GM12864 (cell line): ENCODE data around the gene DAB1.

Experiments
- DNase-seq: peaks from one replicate; pipeline ENCODE4 v3.0.0-alpha.2; 2011; ENCODE audit warnings: low read depth
- H3K4me3 ChIP-seq: 2 replicates; pipeline ENCODE4 v1.5.1; 2011; ENCODE audit warnings: mild to moderate bottlenecking, low read depth, low read length, control low read depth
- TF ChIP-seq, protein P1 (sequence below): IDR thresholded peaks from 2 replicates; pipeline ENCODE4 v1.5.1; 2011; ENCODE audit warnings: low read depth, mild to moderate bottlenecking, moderate library complexity, low read length, control low read depth, inconsistent platforms; ENCODE audit errors: missing control alignments

DAB1 gene

DNA sequence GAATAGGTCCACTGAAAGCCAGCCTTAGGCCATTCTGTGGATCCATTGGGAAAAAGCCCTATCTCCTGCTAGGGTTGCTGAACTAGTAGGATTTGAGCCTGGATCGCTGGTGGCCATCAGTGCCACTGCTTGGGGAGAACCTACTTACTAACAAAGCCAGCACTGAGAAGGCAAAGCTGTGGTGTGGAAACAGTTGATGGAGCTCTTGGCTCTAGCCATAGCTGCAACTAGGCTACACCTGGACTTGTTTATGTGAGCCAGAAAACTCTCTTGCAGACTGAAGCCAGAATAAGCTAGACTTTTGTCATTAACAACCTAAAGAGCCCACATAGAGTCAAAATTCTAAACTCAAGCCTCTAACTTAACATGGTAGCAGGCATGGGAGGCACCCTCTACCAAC lies 20.7 kb downstream of the DAB1 start:
- TF ChIP-seq, protein P1, sequence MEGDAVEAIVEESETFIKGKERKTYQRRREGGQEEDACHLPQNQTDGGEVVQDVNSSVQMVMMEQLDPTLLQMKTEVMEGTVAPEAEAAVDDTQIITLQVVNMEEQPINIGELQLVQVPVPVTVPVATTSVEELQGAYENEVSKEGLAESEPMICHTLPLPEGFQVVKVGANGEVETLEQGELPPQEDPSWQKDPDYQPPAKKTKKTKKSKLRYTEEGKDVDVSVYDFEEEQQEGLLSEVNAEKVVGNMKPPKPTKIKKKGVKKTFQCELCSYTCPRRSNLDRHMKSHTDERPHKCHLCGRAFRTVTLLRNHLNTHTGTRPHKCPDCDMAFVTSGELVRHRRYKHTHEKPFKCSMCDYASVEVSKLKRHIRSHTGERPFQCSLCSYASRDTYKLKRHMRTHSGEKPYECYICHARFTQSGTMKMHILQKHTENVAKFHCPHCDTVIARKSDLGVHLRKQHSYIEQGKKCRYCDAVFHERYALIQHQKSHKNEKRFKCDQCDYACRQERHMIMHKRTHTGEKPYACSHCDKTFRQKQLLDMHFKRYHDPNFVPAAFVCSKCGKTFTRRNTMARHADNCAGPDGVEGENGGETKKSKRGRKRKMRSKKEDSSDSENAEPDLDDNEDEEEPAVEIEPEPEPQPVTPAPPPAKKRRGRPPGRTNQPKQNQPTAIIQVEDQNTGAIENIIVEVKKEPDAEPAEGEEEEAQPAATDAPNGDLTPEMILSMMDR = no peak
- no peak for DNase-seq
- no peak overlapping the region for H3K4me3 ChIP-seq

DNA sequence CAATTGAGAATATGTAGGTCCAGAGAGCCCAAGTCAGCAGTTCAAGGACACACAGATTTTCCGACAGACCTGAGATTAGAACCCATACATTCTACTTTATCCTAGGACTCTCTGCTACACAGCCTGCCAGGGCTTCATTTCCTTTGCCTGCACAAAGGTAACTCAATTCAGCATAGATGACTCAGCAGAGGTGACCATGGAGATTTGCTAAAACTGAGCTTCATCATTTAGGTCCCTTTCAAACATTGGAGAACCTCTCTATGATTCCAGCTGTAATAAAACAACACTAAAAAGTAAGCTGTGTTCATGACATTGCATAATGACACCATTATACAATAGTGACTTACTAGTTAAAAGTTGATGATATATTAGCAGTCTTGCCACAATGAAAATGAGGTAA lies 22.2 kb downstream of the DAB1 start:
- no peak overlapping the region for H3K4me3 ChIP-seq
- DNase-seq = no peak
- TF ChIP-seq, protein P1 = no peak

DNA sequence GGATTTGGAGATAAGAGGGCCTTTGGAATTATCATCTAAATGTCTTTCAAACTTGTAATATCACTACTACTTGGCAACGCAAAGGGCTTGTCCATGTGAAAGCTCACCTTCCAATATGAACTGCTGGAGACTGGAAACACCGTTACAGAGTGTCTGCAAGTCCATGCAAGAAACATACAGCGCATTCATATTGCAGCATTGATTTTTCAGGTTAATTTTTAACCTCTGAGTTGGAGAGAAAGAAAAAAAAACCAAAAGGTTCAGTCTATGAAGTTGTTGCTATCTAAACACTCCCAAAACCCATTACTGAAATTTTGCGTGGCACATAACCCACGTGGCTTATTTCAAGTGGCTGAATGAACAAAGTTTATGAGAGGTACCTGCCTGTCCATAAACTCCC lies 23.8 kb downstream of the DAB1 start:
- no peak overlapping the region for H3K4me3 ChIP-seq

DNA sequence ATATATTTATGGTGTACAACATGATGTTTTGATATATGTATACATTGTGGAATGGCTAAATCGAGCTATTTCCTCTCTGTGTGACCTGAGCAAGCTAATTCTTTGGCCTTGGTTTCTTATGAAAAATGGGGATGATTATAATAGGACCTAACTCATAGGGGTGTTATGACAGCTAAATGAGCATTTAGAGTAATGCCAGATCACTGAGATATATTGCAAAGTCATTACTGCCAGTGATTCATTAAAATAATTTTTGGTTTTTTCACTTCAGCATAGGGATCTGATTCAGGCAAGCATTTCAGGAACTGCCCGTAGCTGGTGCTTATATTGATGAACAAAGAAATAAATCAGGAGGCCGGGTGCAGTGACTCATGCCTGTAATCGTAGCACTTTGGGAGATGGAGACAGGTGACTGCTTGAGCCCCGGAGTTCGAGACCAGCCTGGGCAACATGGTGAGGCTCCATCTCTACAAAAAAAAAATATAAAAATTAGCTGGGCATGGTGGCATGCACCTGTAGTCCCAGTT lies 30.7 kb downstream of the DAB1 start:
- TF ChIP-seq, protein P1 = no peak
- DNase-seq = no peak
- no peak overlapping the region for H3K4me3 ChIP-seq

More for the DNA sequence above, 23.8 kb downstream of the DAB1 start:
- TF ChIP-seq, protein P1 = no peak
- DNase-seq = no peak

DNA sequence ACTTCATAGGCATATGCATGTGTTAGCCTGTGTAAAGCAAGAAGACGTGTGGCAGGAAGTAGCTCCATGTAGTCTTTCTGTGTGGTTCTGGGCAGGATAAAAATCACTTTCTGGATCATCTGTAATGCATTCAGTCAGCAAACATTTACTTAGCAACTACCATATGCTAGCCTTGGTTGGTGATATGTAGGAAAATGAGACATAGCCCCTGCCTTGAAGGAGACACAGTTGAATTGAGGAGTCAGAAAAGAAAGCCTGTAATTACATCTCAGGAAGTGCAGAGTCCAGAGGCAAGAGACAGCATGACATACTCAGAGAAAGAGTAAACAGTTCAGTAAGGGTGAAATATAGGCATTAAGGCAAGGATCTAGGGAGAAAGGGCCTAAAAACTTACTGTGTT lies 38.5 kb downstream of the DAB1 start:
- H3K4me3 ChIP-seq = no peak overlapping the region
- TF ChIP-seq, protein P1 = no peak
- no peak for DNase-seq

DNA sequence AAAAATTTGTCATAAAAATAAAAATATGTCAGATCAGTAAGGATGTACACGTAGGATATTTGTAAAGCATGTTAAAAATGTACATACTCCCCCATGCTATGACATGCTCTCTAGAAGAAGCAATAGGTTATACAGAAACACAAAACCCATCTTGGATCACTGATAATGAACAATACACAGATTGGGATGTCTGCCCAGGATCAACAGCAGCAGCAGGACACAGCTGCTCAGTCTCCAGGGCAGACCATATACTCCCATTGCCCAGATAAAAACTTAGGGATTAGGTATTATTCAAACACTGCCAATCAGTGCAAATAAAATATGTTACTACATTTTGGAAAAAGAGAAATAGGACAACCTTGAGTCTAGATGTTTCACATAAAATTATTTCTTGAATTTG lies 39.0 kb downstream of the DAB1 start:
- TF ChIP-seq, protein P1 = no peak
- no peak for DNase-seq
- H3K4me3 ChIP-seq = no peak overlapping the region

DNA sequence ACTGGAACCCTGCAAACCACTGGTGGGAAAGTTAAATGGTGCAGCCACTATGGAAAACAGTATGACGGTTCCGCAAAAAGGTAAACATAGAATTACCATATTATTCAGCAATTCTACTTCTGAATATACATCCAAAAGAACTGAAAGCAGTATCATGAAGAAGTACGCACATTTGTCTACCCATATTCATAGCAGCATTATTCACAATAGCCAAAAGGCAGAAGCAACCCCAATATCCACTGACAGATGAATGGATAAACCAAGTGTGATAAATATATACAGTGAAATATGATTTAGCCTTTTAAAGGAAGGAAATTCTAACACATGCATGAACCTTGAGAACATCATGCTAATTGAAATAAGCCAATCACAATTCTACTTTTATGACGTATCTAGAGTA lies 39.6 kb downstream of the DAB1 start:
- no peak overlapping the region for H3K4me3 ChIP-seq
- no peak for DNase-seq
- TF ChIP-seq, protein P1 = no peak
